GM21576 (cell line): Measurements from ENCODE around the gene BTNL8.

Experiments
- ATAC-seq: cut with Tn5 transposase; IDR thresholded peaks from one replicate; pipeline ENCODE4 v1.9.1; 2021; ENCODE audit warnings: mild to moderate bottlenecking, moderate library complexity; ENCODE audit not compliant: unreplicated experiment

BTNL8 gene

GRCh38 chr5:180898621-180899246, at the start of gene BTNL8:
Gene BTNL8 (plus strand): TSS chr5:180899159. CDS start chr5:180899311, 152 bp downstream.
- ATAC-seq, result no peak

GRCh38 chr5:180849827-180850226, 49.1 kb upstream of the BTNL8 start:
- no peak for ATAC-seq

GRCh38 chr5:180850434-180851078, 48.4 kb upstream of the BTNL8 start:
- no peak for ATAC-seq

- ATAC-seq, result no peak
Measured at GRCh38 chr5:180852495-180852894, 46.5 kb upstream of the BTNL8 start.

- ATAC-seq, result no peak
Measured at GRCh38 chr5:180853121-180853847, 45.7 kb upstream of the BTNL8 start.

- no peak for ATAC-seq
Measured at GRCh38 chr5:180853848-180854176, 45.1 kb upstream of the BTNL8 start.

- no peak for ATAC-seq
Measured at GRCh38 chr5:180858586-180858985, 40.4 kb upstream of the BTNL8 start.

- peak; percentile 56 for ATAC-seq
Measured at GRCh38 chr5:180860273-180860886, 38.6 kb upstream of the BTNL8 start.

GRCh38 chr5:180860887-180861822, 37.8 kb upstream of the BTNL8 start, which contains the start of gene ZFP62:
Gene ZFP62 (minus strand): TSS chr5:180861276. CDS start chr5:180861219, 57 bp downstream.
- ATAC-seq, result peak; percentile 85

- ATAC-seq, result no peak
Measured at GRCh38 chr5:180862645-180863044, 36.3 kb upstream of the BTNL8 start.

GRCh38 chr5:180865981-180866695, 32.8 kb upstream of the BTNL8 start:
- no peak for ATAC-seq

GRCh38 chr5:180866985-180867384, 32.0 kb upstream of the BTNL8 start:
- no peak for ATAC-seq

- no peak for ATAC-seq
Measured at GRCh38 chr5:180868960-180869359, 30.0 kb upstream of the BTNL8 start.

GRCh38 chr5:180869587-180869986, 29.4 kb upstream of the BTNL8 start:
- no peak for ATAC-seq

- ATAC-seq, result no peak
Measured at GRCh38 chr5:180870276-180871068, 28.5 kb upstream of the BTNL8 start.

GRCh38 chr5:180872419-180872818, 26.5 kb upstream of the BTNL8 start:
- ATAC-seq, result no peak

GRCh38 chr5:180873615-180874520, 25.1 kb upstream of the BTNL8 start:
- peak; percentile 41 for ATAC-seq
